ENCODE measurements around the gene RAD50.
"Not testable (repeated sequence)": the region's sequence is repeated elsewhere in the genome, so short reads cannot be mapped to it uniquely, and the experiment has no call there.

RAD50 gene

GRCh38 chr5:132679166-132679565 is 122.4 kb downstream of the RAD50 start:
- no peak for DNase-seq

GRCh38 chr5:132679717-132680380 is 123.1 kb downstream of the RAD50 start:
- no peak for DNase-seq

- DNase-seq: no peak
These were observed 124.2 kb downstream of the RAD50 start for GRCh38 chr5:132680780-132681475.

GRCh38 chr5:132681476-132681831 is 124.7 kb downstream of the RAD50 start:
- no peak for DNase-seq

- DNase-seq: no peak
These were observed 125.2 kb downstream of the RAD50 start for GRCh38 chr5:132681983-132682382.

- no peak for DNase-seq
These were observed 127.7 kb downstream of the RAD50 start for GRCh38 chr5:132684491-132684890.

GRCh38 chr5:132684922-132685720 is 128.3 kb downstream of the RAD50 start:
- no peak for DNase-seq

GRCh38 chr5:132686193-132686592 is 129.4 kb downstream of the RAD50 start:
- DNase-seq: no peak

GRCh38 chr5:132687995-132688394 is 131.2 kb downstream of the RAD50 start:
- no peak for DNase-seq

- no peak for DNase-seq
These were observed 132.0 kb downstream of the RAD50 start for GRCh38 chr5:132688536-132689339.

GRCh38 chr5:132689513-132689912 is 132.7 kb downstream of the RAD50 start:
- no peak for DNase-seq

GRCh38 chr5:132690156-132690555 is 133.4 kb downstream of the RAD50 start:
- no peak for DNase-seq

GRCh38 chr5:132691755-132692631 is 135.2 kb downstream of the RAD50 start:
- not testable (repeated sequence) for DNase-seq

GRCh38 chr5:132692632-132692967 is 135.8 kb downstream of the RAD50 start:
- DNase-seq: no peak

Data from NCI-H2107 (cell line).